Measurements from ENCODE around the gene GRK6.

GRK6 gene

DNA sequence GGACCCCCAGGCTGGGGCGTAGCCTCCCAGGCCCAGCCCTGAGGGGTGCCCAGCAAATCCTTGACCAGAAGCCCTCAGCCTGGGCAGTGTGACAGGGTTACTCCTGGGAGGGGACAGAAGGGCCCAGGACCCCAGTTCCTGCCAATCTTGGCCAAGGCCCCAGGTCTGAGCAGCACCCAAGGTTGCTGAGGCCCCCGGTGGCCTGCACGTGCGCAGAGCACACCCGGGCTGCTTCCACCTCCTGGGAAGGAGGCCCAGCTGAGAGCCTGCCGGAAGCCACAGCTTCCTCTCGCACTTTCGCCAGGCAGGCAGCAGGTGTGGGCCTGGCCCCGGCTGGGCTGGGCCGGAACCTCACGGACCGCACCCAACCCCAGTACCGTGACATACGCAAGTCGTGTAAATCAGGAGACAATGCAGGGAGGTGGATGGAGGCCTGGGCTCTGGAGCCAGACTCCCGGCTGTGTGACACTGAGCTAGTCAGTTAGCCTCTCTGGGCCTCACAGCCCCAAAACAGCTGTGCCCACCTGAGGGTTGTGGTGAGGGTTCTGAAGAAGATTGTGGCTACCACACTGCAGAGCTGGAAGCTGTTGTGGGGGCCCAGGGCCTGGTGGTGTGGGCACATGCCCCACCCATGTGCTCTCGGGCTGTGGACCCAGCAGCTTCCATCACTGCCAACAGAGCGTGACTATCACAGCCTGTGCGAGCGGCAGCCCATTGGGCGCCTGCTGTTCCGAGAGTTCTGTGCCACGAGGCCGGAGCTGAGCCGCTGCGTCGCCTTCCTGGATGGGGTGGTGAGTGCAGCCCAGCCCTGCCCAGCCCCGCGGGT, 5.1 kb downstream of the GRK6 start:
- TF ChIP-seq, protein P1, sequence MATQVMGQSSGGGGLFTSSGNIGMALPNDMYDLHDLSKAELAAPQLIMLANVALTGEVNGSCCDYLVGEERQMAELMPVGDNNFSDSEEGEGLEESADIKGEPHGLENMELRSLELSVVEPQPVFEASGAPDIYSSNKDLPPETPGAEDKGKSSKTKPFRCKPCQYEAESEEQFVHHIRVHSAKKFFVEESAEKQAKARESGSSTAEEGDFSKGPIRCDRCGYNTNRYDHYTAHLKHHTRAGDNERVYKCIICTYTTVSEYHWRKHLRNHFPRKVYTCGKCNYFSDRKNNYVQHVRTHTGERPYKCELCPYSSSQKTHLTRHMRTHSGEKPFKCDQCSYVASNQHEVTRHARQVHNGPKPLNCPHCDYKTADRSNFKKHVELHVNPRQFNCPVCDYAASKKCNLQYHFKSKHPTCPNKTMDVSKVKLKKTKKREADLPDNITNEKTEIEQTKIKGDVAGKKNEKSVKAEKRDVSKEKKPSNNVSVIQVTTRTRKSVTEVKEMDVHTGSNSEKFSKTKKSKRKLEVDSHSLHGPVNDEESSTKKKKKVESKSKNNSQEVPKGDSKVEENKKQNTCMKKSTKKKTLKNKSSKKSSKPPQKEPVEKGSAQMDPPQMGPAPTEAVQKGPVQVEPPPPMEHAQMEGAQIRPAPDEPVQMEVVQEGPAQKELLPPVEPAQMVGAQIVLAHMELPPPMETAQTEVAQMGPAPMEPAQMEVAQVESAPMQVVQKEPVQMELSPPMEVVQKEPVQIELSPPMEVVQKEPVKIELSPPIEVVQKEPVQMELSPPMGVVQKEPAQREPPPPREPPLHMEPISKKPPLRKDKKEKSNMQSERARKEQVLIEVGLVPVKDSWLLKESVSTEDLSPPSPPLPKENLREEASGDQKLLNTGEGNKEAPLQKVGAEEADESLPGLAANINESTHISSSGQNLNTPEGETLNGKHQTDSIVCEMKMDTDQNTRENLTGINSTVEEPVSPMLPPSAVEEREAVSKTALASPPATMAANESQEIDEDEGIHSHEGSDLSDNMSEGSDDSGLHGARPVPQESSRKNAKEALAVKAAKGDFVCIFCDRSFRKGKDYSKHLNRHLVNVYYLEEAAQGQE (IDR thresholded peaks at IDR 0.05; ENCODE audit: low read depth) = no peak
- TF ChIP-seq YY1 (IDR thresholded peaks at IDR 0.05; ENCODE audit: low read depth) (no peak), TAF1 (IDR thresholded peaks at IDR 0.05; ENCODE audit: low read depth) (no peak)

DNA sequence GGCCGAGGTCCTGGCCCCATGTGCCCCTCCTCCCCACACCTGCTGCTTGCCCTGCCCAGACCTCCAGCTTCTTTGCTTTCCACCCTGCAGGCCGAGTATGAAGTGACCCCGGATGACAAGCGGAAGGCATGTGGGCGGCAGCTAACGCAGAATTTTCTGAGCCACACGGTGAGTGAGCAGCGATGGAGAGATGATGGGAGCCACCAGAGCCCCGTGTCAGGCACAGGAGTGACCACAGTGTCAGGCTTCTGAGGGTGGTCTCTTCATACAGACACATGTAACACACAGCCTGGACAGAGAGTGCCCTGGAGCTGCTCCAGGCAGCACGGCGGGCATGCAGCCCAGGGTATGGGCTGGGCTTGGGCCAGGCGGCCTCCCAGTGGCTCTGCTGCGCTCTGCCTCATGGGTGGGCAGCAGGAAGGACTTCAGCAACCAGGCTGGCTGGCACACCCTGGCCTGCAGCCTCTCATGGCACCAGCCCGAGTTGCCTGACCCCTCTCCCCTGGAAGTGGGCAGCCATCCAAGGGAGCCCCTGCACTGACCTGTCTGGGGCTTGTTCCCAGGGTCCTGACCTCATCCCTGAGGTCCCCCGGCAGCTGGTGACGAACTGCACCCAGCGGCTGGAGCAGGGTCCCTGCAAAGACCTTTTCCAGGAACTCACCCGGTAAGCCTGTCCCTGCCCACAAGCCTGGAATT, 5.8 kb downstream of the GRK6 start:
- TF ChIP-seq ZBTB7A (IDR thresholded peaks at IDR 0.05; ENCODE audit: low read depth) (no peak), NFIC (IDR thresholded peaks at IDR 0.05) (no peak), TEAD4 (IDR thresholded peaks at IDR 0.05) (no peak), EP300 (IDR thresholded peaks at IDR 0.05; ENCODE audit: borderline replicate concordance) (no peak), CEBPB (IDR thresholded peaks at IDR 0.05) (no peak), RAD21 (IDR thresholded peaks at IDR 0.05; ENCODE audit: low read depth) (no peak), TCF12 (IDR thresholded peaks at IDR 0.05; ENCODE audit: low read depth) (no peak), EGR1 (IDR thresholded peaks at IDR 0.05) (no peak), TAF1 (IDR thresholded peaks at IDR 0.05; ENCODE audit: low read depth) (no peak), YY1 (IDR thresholded peaks at IDR 0.05; ENCODE audit: low read depth) (no peak), FOXM1 (IDR thresholded peaks at IDR 0.05; ENCODE audit: borderline replicate concordance, low read depth) (no peak), CREB1 (IDR thresholded peaks at IDR 0.05; ENCODE audit: low read depth) (no peak)
- TF ChIP-seq, protein P1 (IDR thresholded peaks at IDR 0.05; ENCODE audit: low read depth) = no peak
- TF ChIP-seq, protein P2, sequence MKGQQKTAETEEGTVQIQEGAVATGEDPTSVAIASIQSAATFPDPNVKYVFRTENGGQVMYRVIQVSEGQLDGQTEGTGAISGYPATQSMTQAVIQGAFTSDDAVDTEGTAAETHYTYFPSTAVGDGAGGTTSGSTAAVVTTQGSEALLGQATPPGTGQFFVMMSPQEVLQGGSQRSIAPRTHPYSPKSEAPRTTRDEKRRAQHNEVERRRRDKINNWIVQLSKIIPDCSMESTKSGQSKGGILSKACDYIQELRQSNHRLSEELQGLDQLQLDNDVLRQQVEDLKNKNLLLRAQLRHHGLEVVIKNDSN (IDR thresholded peaks at IDR 0.05) = no peak
- TF ChIP-seq, protein P3, sequence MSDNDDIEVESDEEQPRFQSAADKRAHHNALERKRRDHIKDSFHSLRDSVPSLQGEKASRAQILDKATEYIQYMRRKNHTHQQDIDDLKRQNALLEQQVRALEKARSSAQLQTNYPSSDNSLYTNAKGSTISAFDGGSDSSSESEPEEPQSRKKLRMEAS (IDR thresholded peaks at IDR 0.05) = no peak

DNA sequence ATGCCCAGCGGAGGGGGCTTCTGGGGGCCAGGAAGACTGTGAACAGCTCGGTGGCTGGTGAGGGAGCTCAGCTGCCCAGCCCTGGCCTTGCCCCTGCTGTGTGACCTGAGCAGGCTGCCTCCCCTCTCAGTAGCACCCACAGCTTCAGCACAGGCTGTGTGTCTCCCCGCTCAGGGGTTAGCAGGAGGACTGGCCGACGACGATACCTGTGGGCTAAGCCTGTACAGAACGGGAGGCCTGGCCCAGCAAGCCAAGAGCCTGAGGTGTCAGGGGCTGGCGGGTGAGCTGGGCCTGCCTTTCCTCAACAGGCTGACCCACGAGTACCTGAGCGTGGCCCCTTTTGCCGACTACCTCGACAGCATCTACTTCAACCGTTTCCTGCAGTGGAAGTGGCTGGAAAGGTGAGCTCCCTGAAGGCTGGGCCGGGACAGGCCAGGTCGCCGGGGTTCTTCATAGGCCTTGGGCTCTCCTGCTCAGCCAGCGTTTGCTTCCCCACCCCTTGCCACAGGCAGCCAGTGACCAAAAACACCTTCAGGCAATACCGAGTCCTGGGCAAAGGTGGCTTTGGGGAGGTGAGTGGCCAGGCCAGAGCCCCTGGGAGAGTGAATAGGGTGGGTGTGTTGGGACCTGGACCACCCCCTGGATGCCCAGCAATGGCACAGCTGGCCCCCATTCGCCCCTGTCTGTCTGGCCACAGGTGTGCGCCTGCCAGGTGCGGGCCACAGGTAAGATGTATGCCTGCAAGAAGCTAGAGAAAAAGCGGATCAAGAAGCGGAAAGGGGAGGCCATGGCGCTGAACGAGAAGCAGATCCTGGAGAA, 6.6 kb downstream of the GRK6 start:
- TF ChIP-seq, protein P3 (IDR thresholded peaks at IDR 0.05) = no peak
- no peak for TF ChIP-seq YY1 (IDR thresholded peaks at IDR 0.05; ENCODE audit: low read depth)
- no peak for TF ChIP-seq CEBPB (IDR thresholded peaks at IDR 0.05)
- no peak for TF ChIP-seq CREB1 (IDR thresholded peaks at IDR 0.05; ENCODE audit: low read depth)
- TF ChIP-seq, protein P1 (IDR thresholded peaks at IDR 0.05; ENCODE audit: low read depth) = no peak
- TF ChIP-seq RAD21 (IDR thresholded peaks at IDR 0.05; ENCODE audit: low read depth) = no peak
- no peak for TF ChIP-seq ZBTB7A (IDR thresholded peaks at IDR 0.05; ENCODE audit: low read depth)
- TF ChIP-seq TAF1 (IDR thresholded peaks at IDR 0.05; ENCODE audit: low read depth) = no peak
- TF ChIP-seq FOXM1 (IDR thresholded peaks at IDR 0.05; ENCODE audit: borderline replicate concordance, low read depth) = no peak
- TF ChIP-seq, protein P2 (IDR thresholded peaks at IDR 0.05) = no peak
- no peak for TF ChIP-seq TEAD4 (IDR thresholded peaks at IDR 0.05)
- no peak for TF ChIP-seq EP300 (IDR thresholded peaks at IDR 0.05; ENCODE audit: borderline replicate concordance)

Measured in Ishikawa (cell line).